ENCODE data around the gene LYRM1. TPM values are rescaled to one million over a fixed set of nuclear protein-coding genes. Genes with fewer than 3 reads are reported as not detected.

Gene LYRM1
- total RNA-seq, 4 donors from 2014 or later: 17.4 to 37.3 (median 30.0) TPM

- WGBS: 32% methylated on average over 2 of the region's 2 CpGs
Measured at GRCh38 chr16:20867585-20867984, 33.0 kb upstream of the LYRM1 start.

GRCh38 chr16:20868890-20869289, 31.7 kb upstream of the LYRM1 start:
- Histone ChIP-seq H3K27ac (peak overlapping the region; percentile 74), H3K9me3 (no peaks in the 10 kb centered on the region), H3K36me3 (no peaks in the 10 kb centered on the region), H3K4me3 (no peak overlapping the region), H3K4me1 (peaks cover 80% of the 10 kb centered on the region), H3K27me3 (no peaks in the 10 kb centered on the region)
- WGBS: 20% methylated on average over 3 of the region's 3 CpGs
- TF ChIP-seq POLR2AphosphoS5 (IDR thresholded peaks at IDR 0.05): peak in 1 of 3 donors; percentile 19
- TF ChIP-seq CTCF (IDR thresholded peaks at IDR 0.05): no peak
- DNase-seq (ENCODE audit: low spot score in 2 of 2): peak; percentile 85 to 91

More at GRCh38 chr16:20867585-20867984, 33.0 kb upstream of the LYRM1 start:
- peaks cover 73% of the 10 kb centered on the region for H3K4me1 ChIP-seq
- H3K27me3 ChIP-seq: no peaks in the 10 kb centered on the region
- H3K36me3 ChIP-seq: no peaks in the 10 kb centered on the region
- H3K9me3 ChIP-seq: no peaks in the 10 kb centered on the region
- H3K4me3 ChIP-seq: no peak overlapping the region
- no peak for TF ChIP-seq CTCF (IDR thresholded peaks at IDR 0.05)
- TF ChIP-seq POLR2AphosphoS5 (IDR thresholded peaks at IDR 0.05): no peak
- TF ChIP-seq POLR2A (IDR thresholded peaks at IDR 0.05): no peak
- no peak for TF ChIP-seq EP300 (IDR thresholded peaks at IDR 0.05)
- H3K27ac ChIP-seq: no peak overlapping the region
- no peak for DNase-seq (ENCODE audit: low spot score in 2 of 2)

- Histone ChIP-seq H3K27ac (peak overlapping the region; percentile 74), H3K9me3 (no peaks in the 10 kb centered on the region), H3K27me3 (no peaks in the 10 kb centered on the region), H3K4me3 (no peak overlapping the region), H3K36me3 (no peaks in the 10 kb centered on the region), H3K4me1 (peaks cover 86% of the 10 kb centered on the region)
- 45% methylated on average over 2 of the region's 2 CpGs for WGBS
- DNase-seq (ENCODE audit: low spot score in 2 of 2): no peak
- TF ChIP-seq EP300 (IDR thresholded peaks at IDR 0.05): no peak
- TF ChIP-seq POLR2AphosphoS5 (IDR thresholded peaks at IDR 0.05): no peak
- no peak for TF ChIP-seq CTCF (IDR thresholded peaks at IDR 0.05)
- TF ChIP-seq POLR2A (IDR thresholded peaks at IDR 0.05): no peak
Measured at GRCh38 chr16:20870122-20870820, 30.3 kb upstream of the LYRM1 start.

GRCh38 chr16:20871258-20871657, 29.3 kb upstream of the LYRM1 start:
- peaks cover 81% of the 10 kb centered on the region for H3K4me1 ChIP-seq
- H3K27ac ChIP-seq: peak overlapping the region; percentile 74
- H3K4me3 ChIP-seq: no peak overlapping the region
- no peak for TF ChIP-seq POLR2AphosphoS5 (IDR thresholded peaks at IDR 0.05)
- no peak for TF ChIP-seq EP300 (IDR thresholded peaks at IDR 0.05)
- TF ChIP-seq POLR2A (IDR thresholded peaks at IDR 0.05): no peak
- no peak for TF ChIP-seq CTCF (IDR thresholded peaks at IDR 0.05)
- no peaks in the 10 kb centered on the region for H3K36me3 ChIP-seq
- 51% methylated on average over 2 of the region's 2 CpGs for WGBS
- H3K27me3 ChIP-seq: no peaks in the 10 kb centered on the region
- DNase-seq (ENCODE audit: low spot score in 2 of 2): no peak
- no peaks in the 10 kb centered on the region for H3K9me3 ChIP-seq

- TF ChIP-seq POLR2AphosphoS5 (IDR thresholded peaks at IDR 0.05): no peak
- TF ChIP-seq POLR2A (IDR thresholded peaks at IDR 0.05): no peak
- no peak for TF ChIP-seq EP300 (IDR thresholded peaks at IDR 0.05)
- no peak for TF ChIP-seq CTCF (IDR thresholded peaks at IDR 0.05)
- H3K27ac ChIP-seq: no peak overlapping the region
- WGBS: 86% methylated on average over 9 of the region's 9 CpGs
Measured at GRCh38 chr16:20871941-20872815, 28.4 kb upstream of the LYRM1 start.

More at GRCh38 chr16:20871941-20872815, 28.4 kb upstream of the LYRM1 start:
- Histone ChIP-seq H3K27me3 (no peaks in the 10 kb centered on the region), H3K36me3 (no peaks in the 10 kb centered on the region), H3K4me3 (no peak overlapping the region), H3K9me3 (no peaks in the 10 kb centered on the region), H3K4me1 (peaks cover 73% of the 10 kb centered on the region)
- DNase-seq (ENCODE audit: low spot score in 2 of 2): no peak

All from suprapubic skin (tissue), 4 donors.